ENCODE results near the gene KDM4C.

Gene KDM4C

GRCh38 chr9:6909181-6909580, 151.4 kb downstream of the KDM4C start:
- DNase-seq: no peak

- DNase-seq: no peak
Observed at GRCh38 chr9:6910032-6910431, 152.3 kb downstream of the KDM4C start.

- no peak for DNase-seq
Observed at GRCh38 chr9:6910497-6910896, 152.7 kb downstream of the KDM4C start.

GRCh38 chr9:6911901-6912638, 154.3 kb downstream of the KDM4C start:
- no peak for DNase-seq

- no peak for DNase-seq
Observed at GRCh38 chr9:6915635-6916034, 157.9 kb downstream of the KDM4C start.

DNA sequence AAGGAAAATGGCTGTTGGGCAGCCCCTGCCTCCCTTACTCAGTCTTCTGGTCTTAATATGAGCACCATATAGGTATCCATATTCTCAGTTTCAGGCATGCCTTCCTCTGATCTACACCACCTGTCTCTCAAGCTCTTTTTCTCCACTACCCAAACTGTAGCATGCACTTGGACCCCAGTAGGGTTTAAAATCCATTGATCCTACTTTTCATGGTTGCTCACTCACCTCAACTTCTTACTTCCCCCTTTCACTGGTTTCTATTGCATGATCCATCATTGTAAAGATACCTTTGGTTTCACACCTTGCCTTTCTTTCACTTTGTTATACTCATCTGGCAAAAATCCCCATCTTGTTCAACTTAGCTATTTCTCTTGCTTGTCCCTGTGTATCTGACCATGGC, 159.4 kb downstream of the KDM4C start:
- no peak for DNase-seq

DNA sequence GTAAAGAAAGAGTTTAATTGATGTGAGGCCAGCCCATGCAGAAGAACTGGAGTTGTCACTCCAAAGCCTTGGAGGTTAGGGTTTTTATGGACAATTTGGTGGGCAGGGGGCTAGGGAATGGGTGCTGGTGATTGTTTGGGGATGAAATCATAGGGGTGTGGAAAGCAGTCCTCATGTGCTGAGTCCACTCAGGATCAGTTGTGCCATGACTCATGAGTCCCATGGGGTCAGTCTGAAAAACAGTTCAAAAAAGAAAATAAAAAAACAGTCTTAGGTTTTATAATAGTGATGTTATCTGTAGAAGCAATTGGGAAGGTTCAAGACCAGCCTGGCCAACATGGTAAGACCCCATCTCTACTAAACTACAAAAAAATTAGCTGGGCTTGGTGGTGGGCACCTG, 162.3 kb downstream of the KDM4C start:
- no peak for DNase-seq

- no peak for DNase-seq
Observed at GRCh38 chr9:6921315-6921714, 163.5 kb downstream of the KDM4C start.

DNA sequence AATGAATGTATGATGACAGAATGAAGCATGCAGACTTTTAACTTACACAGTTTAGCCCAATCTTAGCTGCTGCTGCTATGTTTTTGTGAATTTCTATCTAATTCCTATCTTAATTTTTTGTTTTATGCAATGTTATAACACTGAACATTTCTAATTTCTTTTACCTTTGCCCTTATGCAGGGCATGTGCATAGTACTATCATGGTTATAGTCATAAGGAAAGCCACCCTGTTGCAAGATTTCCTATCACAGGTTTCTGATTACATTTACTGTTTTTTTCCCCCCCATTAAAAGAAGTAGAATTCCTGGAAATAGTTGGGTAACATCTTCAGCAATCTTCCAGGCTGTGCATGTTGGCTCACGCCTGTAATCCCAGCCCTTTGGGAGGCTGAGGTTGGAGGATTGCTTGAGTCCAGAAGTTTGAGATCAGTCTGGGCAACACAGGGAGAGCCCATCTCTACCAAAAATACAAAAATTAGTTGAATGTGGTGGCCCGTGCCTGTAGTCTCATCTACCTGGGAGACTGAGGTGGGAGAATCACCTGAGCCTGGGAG, 164.4 kb downstream of the KDM4C start:
- DNase-seq: no peak

DNA sequence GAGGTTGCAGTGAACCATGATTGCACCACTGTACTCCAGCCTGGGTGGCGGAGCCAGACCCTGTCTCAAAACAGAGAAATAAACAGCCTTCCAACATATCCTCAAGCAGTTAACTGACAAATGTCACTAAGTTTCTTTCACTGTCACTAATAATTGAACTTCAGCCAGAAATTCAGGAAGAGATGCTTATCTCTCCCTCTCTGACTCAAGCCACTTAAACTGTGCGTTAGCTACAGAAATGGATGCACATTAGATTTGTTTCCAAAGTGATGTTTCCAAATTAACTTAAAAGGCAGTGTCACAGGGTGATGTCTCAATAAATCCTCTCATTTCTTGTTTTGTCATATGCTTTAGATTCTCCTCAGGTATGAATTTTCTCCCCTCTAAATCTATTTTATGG, 164.9 kb downstream of the KDM4C start:
- DNase-seq: no peak

DNA sequence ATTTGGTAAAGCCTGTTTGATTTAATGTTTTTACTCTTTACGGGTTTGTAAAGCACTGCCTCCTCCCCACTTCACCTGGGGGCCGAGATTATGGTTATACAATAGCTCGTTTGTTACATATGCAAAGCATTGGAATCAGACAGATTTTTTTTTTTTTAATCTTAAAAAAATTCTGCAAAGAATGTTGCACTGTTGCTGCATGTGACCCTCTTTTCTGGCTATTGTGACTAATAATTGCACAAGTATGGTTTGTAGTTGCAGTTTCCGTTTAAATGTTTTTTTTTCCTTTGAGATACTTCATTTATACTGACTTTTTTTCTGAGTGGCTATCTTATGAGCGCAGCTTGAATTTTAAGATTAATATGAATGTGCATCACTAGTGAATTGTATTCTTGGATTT, 165.3 kb downstream of the KDM4C start:
- DNase-seq: no peak

- DNase-seq: no peak
Observed at GRCh38 chr9:6924149-6924548, 166.4 kb downstream of the KDM4C start.

- DNase-seq: no peak
Observed at GRCh38 chr9:6924988-6925563, 167.3 kb downstream of the KDM4C start.

DNA sequence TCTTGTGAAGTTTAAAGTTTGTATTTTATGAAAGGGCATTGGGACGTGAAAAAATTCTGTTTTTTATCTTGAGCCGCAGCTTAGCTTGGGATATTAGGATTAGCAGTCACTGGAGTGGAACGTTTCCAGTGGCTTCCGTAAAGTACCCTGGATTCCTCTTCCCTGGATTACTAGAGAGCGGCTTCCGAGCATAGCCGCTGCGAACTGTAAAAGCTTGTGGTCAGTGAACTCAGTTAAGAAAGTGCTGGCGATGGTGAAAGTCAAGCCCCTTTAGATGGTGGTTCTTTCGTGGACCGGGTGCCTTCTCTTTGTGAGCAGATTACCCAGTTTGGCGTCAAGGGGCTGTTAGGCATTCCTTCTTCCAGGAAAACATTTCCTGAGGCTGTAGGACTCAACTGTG, 168.1 kb downstream of the KDM4C start:
- DNase-seq: no peak

GRCh38 chr9:6926436-6926835, 168.7 kb downstream of the KDM4C start:
- DNase-seq: no peak

- no peak for DNase-seq
Observed at GRCh38 chr9:6927838-6928237, 170.1 kb downstream of the KDM4C start.

DNA sequence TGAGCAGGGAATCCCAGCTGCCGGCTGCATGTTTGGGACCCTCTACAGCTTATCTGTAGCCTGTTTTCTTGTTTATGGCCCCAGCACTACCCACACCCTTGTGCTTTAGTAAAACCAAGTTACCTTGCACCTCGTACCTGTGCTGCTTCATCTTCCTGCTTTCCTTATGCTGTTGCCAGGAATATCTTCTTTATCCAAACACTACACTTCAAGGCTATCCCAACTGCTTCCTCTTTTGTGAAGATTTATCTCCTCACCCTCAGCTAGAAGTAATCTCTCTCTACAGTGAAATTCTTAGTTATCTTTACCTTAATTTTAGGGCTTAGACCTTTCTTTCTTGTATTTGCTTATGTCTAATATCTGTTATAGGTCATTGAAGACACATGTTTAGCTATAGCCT, 171.1 kb downstream of the KDM4C start:
- DNase-seq: no peak

DNA sequence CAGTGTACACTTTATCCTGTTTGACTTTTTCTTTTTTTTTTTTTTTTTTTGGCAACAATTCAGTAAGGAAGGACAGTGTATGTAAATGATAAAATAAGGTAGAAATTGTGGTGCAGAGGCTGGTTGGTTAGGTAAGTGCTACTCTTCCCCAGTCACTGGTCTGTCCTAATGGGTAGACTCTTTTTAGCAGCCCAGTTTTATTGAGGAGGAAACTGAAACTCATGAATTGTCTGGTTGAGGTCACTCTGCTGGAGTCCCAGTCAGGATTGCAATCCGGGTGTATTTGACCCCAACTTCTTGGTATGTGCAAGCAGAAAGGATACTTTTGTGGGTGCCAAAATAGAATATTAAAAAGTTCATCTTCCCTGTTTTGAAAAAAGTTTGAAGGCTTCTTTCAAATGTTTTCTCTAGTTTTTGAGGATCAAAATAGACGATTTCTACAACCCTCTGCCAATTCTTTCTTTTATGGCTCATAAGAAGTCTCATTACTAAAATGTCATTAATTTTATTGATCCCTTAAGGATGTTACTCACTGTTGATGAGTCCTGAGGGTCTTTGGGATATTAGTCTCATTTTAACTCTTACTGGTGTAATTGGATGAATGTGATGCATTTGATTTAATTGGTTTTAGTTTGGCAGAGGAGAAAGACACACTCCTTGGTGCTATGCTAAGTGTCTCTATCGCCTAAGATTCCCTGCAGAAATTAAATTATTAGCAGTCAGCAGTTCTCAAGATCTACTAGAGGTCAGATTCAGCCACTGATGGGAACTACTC, 171.9 kb downstream of the KDM4C start:
- DNase-seq: no peak

GRCh38 chr9:6930827-6931226, 173.1 kb downstream of the KDM4C start:
- DNase-seq: no peak

- no peak for DNase-seq
Observed at GRCh38 chr9:6931913-6932312, 174.1 kb downstream of the KDM4C start.

GRCh38 chr9:6936103-6936502, 178.3 kb downstream of the KDM4C start:
- DNase-seq: no peak

DNA sequence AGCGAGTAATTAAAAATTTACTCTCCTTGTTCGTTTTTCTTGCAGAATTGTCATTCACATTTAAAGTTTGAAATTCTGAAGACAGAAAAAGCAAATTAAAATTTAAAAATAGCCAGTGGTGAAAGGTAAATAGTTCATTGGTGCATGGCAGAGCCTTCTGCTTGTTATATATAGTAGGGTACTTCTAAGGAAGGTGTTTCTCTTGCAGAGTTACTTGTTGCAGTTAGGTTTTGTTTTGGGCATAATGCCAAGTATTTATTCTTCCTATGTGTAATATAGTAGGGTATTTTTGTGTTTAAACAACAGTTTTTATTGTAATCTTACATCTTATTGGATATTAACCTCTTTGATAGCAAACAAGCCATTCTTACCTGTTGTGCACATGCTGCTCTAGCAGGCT, 179.4 kb downstream of the KDM4C start:
- no peak for DNase-seq

DNA sequence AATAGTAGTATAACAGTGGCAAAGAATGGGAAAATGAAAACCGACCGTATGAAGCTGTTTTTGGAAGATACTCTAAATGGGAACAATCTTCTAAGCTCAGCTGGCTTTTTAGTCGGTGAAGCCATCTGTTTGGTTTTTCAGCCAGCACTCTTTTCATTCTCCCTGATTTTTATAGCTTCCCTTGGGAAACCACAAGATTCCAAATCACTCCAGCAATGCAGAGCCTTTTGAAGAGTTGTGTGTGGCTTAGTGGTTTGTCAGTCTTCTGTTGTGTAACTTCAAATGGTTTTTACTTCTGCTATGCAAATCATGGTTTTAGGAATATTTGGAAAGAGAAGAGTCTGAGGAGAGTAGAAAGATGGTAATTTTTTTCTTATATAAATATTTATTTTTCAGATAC, 180.7 kb downstream of the KDM4C start:
- no peak for DNase-seq

- no peak for DNase-seq
Observed at GRCh38 chr9:6938873-6939272, 181.1 kb downstream of the KDM4C start.
